ENCODE measurements around the gene TRIM22.
"Not testable (repeated sequence)": the region's sequence is repeated elsewhere in the genome, so short reads cannot be mapped to it uniquely, and the experiment has no call there.

The TRIM22 gene

GRCh38 chr11:5689551-5689983 lies at the start of gene TRIM22:
TRIM22 (plus strand) TSS chr11:5689790; CDS start chr11:5696233, 6,443 bp downstream.
- peak within 1 kb of the TSS; percentile 26 to 53 (median 45) for H3K4me3 ChIP-seq
- H3K27ac ChIP-seq, result peak within 1 kb of the TSS; percentile 53 to 99 (median 85)

- H3K4me3 ChIP-seq, result no peak overlapping the region
- no peak overlapping the region for H3K27ac ChIP-seq
Observed at GRCh38 chr11:5639953-5640352, 49.6 kb upstream of the TRIM22 start.

- no peak overlapping the region for H3K4me3 ChIP-seq
- no peak overlapping the region for H3K27ac ChIP-seq
Observed at GRCh38 chr11:5643585-5643984, 46.0 kb upstream of the TRIM22 start.

GRCh38 chr11:5646139-5646538 lies 43.5 kb upstream of the TRIM22 start:
- Histone ChIP-seq H3K4me3 (no peak overlapping the region), H3K27ac (no peak overlapping the region)

- Histone ChIP-seq H3K4me3 (no peak overlapping the region), H3K27ac (no peak overlapping the region)
Observed at GRCh38 chr11:5655474-5655873, 34.1 kb upstream of the TRIM22 start.

- H3K27ac ChIP-seq, H3K4me3 ChIP-seq: not testable (repeated sequence)
Observed at GRCh38 chr11:5656956-5657355, 32.6 kb upstream of the TRIM22 start.

- Histone ChIP-seq H3K27ac (no peak overlapping the region), H3K4me3 (no peak overlapping the region)
Observed at GRCh38 chr11:5658318-5658717, 31.3 kb upstream of the TRIM22 start.

GRCh38 chr11:5663511-5663910 lies 26.1 kb upstream of the TRIM22 start:
- Histone ChIP-seq H3K27ac (no peak overlapping the region), H3K4me3 (no peak overlapping the region)

- H3K27ac ChIP-seq, result no peak overlapping the region
- no peak overlapping the region for H3K4me3 ChIP-seq
Observed at GRCh38 chr11:5665051-5665570, 24.5 kb upstream of the TRIM22 start.

- Histone ChIP-seq H3K27ac (no peak overlapping the region), H3K4me3 (no peak overlapping the region)
Observed at GRCh38 chr11:5665746-5666401, 23.7 kb upstream of the TRIM22 start.

- no peak overlapping the region for H3K4me3 ChIP-seq
- H3K27ac ChIP-seq, result no peak overlapping the region
Observed at GRCh38 chr11:5666402-5666793, 23.2 kb upstream of the TRIM22 start.

GRCh38 chr11:5671831-5672230 lies 17.8 kb upstream of the TRIM22 start:
- H3K27ac ChIP-seq, result no peak overlapping the region

GRCh38 chr11:5674391-5674790 lies 15.2 kb upstream of the TRIM22 start:
- Histone ChIP-seq H3K4me3 (no peak overlapping the region), H3K27ac (no peak overlapping the region)

More at GRCh38 chr11:5671831-5672230, 17.8 kb upstream of the TRIM22 start:
- H3K4me3 ChIP-seq, result no peak overlapping the region

- H3K27ac ChIP-seq, result no peak overlapping the region
- H3K4me3 ChIP-seq, result no peak overlapping the region
Observed at GRCh38 chr11:5679811-5680210, 9.8 kb upstream of the TRIM22 start.

GRCh38 chr11:5682890-5683441 lies 6.6 kb upstream of the TRIM22 start:
- H3K4me3 ChIP-seq, H3K27ac ChIP-seq: not testable (repeated sequence)

GRCh38 chr11:5683620-5684019 lies 6.0 kb upstream of the TRIM22 start:
- Histone ChIP-seq H3K27ac (peak overlapping the region in 15 of 21 experiments; percentile 74 to 92 (median 89)), H3K4me3 (peak overlapping the region; percentile 21 to 49 (median 41))

GRCh38 chr11:5684036-5684645 lies 5.4 kb upstream of the TRIM22 start:
- peak overlapping the region; percentile 46 to 92 (median 87) for H3K27ac ChIP-seq
- H3K4me3 ChIP-seq, result peak overlapping the region; percentile 21 to 49 (median 41)

GRCh38 chr11:5684646-5685362 lies 4.8 kb upstream of the TRIM22 start, which contains the start of gene TRIM5:
TRIM5 (minus strand) TSS chr11:5685074; CDS start chr11:5680177, 4,897 bp downstream.
- H3K4me3 ChIP-seq, result peak within 1 kb of the TSS; percentile 21 to 49 (median 41)
- peak within 1 kb of the TSS; percentile 46 to 92 (median 87) for H3K27ac ChIP-seq

- Histone ChIP-seq H3K27ac (no peak overlapping the region), H3K4me3 (no peak overlapping the region)
Observed at GRCh38 chr11:5686426-5686825, 3.2 kb upstream of the TRIM22 start.

GRCh38 chr11:5688482-5688881 lies 1.1 kb upstream of the TRIM22 start:
- no peak overlapping the region for H3K4me3 ChIP-seq
- peak overlapping the region in 18 of 21 experiments; percentile 53 to 99 (median 88) for H3K27ac ChIP-seq

Measured in skin epidermis (tissue), 12 donors.